Measurements from ENCODE around the gene GPC6.
A peak's percentile ranks its signal among the peaks of the same experiment; 100 is the strongest.

Gene GPC6

DNA sequence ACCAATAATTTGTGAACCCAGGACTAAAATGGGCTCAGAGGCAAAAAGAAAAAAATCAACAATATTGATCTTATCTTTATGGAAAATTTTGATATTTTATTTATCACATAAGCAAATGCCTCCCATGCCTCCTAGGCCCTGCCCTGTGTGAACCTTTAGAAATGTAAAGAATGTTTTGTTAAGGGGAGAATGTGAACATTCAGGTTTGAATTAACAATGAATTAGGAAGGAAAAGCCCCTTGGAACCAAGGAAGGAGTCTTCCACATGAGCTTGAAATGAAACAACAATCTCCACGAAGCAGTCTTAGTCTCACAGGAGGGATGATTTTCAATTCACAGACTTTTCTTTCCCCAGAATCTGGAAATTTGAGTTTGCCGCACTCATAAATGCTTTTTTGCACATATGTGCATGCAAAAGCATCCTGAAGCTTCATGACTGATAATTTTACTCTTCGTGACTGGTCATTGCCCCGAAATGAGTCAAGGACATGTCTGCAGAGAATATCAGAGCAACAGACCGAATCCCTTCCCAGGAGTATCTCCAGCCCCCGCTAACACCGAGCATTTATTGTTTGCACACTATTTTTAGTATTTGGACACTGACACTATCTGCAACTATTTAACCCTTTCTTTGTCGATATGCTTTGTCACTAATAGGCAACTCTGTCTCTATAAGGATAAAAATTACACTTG lies 1117.7 kb downstream of the GPC6 start:
- DNase-seq, result no peak

DNA sequence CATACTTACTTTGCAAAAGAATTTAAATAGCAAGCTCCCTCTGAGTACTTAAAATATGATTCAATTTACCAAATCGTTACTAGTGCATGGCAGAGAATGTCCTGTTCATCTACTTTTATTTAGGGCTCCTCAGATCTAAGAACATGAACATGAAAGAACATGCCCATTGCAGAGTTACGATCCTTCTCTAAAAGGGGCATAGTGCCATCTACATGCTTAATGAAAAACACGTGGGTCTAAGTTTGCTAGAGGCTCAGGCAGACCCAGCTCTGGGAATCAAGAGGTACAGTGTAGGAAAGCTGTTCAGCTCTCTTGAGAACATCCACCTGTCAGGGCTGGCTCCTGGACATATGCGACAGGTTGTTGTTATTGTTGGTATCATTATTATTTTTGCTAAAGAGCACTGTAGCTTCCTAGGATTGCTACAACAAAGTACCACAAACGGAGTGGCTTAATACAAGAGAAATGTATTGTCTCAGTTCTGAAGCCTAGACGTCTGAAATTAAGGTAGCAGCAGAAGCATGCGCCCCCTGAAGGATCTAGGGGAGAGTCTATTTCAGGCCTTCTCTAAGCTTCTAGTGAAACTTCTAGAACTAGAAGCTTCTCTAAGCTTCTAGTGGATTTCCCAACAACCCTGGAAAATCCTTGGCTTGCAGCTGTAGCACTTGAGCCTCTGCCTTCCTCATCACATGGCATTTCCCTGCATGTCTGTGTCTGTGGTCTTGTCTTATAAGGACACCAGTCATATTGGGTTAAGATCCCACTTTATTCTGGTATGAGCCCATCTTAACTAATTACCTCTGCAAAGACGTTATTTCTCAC lies 1119.0 kb downstream of the GPC6 start:
- DNase-seq, result peak; percentile 48

DNA sequence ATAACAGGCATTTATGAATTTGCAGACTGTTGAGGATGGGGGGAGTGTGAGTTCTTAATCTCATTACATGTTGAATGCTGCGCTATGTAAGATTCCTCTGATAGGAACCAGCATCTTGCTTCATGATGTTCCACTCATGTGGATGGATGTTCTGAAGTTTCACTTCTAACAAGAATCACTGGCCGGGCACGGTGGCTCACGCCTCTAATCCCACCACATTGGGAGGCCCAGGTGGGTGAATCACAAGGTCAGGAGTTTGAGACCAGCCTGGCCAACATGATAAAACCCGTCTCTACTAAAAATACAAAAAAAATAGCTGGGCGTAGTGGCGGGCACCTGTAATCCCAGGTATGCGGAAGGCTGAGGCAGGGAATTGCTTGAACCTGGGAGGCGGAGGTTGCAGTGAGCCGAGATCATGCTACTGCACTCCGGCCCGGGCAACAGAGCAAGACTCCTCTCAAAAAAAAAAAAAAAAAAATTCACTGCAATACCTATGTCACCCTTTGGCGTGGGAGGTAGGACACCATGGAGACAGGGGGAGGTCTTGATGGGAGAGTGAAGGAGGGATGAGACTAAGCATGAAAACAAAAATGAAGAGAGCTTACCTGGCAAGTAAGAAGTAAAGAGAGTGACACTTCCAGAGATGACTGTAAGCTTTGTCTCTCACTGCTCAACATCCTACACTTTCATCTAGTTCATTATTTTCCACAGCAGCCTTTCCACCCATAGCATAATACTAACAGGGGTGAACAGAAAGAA lies 1119.8 kb downstream of the GPC6 start:
- no peak for DNase-seq

DNA sequence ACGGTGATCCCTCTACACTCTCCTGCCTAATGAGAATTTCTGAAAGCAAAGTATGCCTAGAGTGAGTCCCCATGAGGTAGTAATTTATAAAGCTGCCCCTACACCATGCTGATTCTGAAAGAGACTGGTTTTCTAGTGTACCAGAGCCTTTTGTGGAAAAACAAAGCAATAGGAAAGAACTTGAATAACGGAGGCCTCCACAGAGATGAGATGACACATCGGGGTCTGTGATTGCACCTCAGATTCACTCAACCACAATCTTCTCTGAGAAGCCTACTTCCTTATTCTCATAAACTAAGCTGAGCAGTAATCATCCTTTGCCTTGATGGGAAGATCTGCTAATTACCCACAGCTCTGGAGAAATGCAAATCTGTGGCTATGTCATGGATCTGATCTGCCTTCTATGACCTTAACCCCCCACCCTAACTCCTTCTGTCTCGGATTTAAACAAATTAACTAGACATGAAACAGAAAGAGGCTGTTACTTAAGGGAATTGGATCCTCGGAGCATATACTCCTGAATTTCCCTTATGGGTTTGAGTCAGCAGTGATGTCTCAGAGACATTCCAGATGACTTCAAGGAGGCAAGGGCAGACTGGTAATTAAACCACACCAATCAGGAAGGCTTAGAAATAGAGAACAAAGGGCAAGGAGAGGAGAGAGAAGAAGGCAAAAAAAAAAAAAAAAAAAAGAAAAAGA lies 1124.8 kb downstream of the GPC6 start:
- DNase-seq, result no peak

DNA sequence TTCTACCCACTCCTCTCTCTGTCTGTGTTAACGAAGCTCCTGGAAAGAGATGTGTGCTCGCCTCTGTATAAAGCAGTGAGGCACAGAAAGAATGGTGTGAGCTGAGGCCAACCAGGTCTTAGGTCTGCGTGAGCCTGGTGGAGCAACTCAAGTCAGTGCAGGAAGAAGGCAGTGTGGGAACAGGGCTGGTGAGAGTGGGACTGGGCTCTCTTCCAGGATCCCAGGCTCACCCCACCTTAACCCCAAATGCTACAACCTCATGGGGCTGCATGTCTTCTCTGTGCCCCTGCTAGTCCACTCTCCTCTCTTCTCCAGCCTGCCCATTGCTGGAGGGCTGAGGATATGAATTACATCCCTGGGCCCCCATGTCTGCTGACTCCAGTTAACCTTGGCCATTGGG lies 1125.5 kb downstream of the GPC6 start:
- no peak for DNase-seq

DNA sequence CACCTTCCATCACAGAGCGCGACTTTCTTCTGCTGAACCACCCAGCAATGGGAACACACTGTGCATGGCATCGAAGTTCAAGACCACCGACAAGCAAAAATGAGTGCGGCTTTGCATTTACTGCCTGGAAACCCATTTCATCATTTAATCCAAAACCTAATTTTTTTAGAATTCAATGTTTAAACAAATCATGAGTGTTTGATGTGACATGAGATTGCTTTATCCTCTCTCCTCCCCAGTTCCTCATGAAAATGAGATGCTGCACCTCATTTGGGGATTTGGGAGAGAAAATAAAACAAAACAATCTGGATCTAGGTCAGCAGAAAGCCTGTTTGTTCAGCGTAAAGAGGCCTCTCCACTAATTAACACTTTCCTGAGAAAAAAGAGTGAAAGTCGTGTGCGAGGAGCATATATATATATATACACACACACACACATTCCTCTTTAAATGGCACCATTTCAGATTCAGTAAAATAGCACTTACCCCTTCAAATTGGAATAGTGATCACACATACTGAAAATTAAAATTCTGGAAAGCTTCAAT lies 1126.6 kb downstream of the GPC6 start:
- DNase-seq, result no peak

DNA sequence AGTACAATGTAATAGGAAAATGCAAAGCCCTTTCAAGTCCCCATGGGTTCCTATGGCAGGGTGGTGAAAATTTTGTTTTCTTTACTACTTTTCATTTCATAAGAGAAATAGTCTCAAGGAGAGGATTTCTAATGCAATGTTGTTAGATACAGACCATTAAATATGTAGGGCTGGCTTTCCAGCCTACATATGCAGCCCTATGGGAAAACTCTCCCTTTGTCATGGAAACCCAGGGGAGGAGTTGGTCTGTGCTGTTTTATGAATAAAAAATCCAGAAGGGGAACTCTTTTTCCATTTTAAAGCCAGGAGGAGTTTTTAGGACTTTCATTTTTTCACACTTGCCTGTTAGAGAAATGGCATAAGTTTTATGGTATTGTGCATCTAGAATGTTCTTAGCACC lies 1133.3 kb downstream of the GPC6 start:
- no peak for DNase-seq

DNA sequence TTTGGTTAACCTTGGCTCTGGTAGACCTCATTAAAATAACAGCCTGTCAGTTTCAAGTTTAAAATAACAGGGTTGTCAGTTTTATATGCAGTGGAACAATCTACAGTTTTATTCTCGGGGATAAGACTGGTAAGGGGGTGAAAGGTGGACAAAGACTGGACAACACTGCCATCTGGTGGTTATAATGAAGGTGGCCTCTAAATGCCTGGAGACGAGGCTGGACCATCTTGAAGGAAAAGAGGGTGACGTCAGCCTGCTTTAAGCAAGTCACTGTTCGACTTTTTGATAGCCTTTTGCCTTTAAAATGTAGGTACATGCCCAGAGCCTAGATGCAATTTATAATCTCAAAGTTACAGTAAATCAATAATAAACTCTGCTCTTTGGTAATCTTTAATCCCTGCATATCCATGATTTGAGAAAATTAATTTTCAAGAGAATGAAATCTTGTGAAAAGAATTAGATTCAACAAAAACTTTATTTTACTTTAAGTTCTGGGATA lies 1135.9 kb downstream of the GPC6 start:
- DNase-seq, result peak; percentile 74

DNA sequence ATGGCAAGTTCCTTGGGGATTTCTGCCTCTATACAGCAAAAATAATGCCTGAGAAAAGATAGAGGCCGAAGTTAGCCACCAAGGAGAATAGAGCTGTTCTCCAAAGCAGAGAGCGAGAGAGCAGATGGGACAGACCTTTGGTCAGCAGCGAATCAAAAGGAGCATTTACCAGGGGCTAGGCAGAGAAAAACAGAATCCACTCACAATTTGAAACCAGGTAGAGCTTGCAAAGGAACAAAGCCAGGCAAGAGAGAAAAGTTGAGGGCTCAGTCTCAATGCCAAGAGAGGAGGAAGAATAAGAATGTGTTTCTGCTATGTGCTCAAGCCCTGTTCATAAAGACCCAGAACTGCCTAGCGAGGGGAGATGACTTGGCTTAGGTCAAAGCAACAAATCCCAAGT lies 1140.1 kb downstream of the GPC6 start:
- no peak for DNase-seq

DNA sequence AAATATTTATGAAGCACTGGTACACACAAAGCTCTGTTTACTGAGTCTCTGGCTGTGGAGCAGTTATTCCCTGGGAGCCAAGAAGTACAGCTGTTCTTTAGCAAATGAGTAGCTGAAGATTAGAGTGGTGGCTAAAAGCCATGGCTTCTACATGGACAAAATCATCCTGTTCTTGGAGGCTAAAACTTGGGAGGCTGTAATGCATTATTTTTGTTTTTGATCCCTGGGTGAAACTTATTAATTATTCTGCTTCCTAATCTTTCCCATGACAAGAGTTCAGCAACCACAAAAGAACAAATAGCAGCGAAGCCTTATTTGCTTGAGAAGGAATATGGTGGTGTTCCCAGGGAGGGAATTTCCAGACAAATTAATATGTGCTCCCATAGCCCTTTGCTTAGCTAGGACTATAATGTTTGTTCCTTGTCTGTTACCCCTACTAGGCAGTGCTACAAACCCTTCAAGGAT lies 1143.4 kb downstream of the GPC6 start:
- no peak for DNase-seq

DNA sequence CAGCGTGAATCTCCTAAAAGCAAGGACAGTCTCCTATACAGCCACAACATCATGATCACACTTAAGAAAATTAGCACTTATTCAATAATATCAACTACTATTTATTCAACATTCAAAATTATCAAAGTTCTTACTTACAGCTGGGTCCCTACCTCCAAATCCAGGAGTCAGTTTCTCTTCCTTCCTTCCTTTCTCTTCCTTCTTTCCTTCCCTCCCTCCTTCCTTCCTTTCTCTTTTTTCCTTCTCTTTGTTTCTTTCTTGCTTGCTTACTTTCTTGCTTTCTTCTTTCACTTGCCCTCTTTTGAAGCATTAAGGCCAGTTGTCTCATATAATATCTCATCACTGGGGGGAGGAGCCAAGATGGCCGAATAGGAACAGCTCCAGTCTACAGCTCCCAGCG lies 1145.2 kb downstream of the GPC6 start:
- DNase-seq, result no peak

DNA sequence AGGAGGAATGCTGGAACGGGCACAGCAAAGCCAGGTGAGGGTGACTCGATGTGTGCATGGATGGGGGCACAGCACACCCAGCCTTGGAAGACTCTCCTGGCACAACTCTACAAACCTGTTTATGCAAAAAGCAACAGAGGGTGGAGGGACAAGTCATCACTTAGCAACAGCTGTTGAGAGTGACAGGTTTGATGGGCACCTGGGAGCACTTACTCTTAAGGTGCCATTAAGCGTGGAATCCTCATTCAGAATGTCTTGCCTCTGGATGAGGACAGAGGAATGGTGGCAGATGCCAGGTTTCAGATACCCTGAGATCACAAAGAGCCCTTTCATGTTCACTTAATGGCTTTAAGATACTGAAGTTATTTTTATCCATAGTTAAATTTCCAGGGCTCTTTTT lies 1155.9 kb downstream of the GPC6 start:
- no peak for DNase-seq

DNA sequence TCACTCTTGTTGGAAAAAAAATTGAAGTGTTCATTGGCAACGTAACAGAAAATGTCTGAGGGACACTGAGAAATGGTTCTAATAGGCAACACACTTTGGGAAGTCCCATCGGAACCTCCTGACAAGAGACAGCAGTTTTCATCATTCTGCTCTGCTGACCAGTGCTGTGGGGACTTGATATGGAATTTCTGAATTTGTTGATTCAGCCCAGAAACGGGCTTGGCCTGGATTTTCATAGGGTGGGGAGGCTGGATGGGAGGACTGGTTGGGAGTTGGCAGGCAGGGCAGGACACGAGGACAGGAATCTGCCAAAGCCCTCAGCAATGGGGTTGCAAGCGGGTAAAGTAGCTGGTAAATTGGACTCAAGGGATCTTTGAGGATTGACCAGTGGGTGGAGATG lies 1156.4 kb downstream of the GPC6 start:
- no peak for DNase-seq

DNA sequence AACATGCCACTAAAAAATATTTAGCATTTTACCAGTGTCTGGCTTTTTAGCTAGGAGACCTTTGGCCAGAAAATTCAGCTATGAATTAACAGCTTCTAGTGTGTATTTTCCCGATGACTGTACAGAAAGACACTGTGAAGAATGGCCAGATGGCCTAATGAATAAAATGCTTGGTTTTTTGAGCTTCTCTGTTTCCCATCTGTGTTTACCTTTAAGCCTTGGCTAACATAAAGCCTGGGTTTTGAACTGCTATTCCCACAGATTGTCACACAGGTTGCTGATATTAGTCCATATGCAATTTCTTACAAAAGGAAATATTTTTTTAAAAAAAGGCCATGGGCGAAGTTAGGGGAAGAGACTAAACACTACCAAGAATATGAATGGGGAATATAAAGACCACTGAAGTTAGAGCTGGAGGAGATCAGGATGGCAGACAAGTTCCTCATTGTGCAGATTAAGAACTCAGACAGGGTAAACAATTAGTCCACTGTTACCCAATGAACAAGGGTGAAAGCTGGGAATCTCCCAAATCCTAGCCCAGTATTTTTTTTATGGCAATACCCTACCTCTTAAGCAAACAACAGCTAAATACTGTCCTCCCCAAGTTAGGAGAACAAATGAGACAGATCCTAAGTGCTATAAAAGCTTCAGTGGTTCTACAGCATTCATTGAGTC lies 1157.8 kb downstream of the GPC6 start:
- DNase-seq, result no peak

DNA sequence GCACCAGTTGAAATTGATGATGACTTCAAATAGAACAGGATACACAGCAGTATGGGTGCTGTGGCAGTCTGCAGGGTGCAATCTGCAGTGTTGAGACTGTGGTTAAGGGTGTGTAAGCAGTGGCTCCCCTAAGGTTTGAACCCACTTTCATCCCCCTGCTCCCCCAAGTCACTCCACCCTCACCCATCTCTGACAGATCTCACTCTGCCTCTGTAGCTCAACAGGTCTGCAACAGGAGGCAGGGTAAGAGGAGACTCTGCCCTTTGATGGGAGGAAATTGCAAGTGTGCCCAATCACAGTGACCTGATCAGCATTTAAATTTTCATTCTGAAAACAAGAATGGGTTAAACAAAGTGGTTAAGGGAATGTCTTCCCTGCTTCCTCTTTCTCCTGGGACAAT lies 1160.4 kb downstream of the GPC6 start:
- DNase-seq, result no peak

DNA sequence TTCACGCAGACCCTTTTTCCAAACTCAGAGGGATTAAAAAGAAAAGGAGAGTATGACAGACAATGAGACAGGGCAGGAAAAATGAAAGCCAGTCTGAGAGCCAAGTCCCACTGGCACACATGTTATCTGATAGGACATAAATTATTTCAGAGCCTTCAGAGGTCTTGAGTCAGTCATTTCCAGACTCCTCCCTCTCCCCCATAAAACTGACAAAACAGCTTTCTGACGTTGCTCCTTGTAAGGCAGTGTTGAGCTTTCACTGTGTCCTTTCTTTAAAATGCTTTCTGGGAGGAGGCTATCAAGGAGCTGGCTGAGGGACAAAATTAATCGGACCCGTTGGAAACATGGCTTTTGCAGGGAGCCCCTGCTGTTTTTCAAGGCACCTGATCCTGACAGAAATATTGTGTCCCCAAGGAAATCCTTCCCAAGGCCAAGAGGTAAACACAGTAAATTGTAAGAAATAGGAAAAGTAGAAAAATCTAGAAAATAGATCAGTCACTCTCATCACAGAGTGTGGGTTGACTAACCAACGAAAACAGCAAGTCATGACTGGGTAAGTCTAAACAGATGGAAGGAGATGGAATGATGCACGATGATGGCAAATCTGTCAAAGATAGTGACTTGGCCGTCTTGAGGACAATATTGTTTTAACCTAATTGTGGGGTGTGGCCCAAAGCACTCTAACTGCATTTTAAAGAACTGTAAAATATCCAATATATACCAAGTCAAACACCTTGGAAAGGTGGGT lies 1163.2 kb downstream of the GPC6 start:
- no peak for DNase-seq

DNA sequence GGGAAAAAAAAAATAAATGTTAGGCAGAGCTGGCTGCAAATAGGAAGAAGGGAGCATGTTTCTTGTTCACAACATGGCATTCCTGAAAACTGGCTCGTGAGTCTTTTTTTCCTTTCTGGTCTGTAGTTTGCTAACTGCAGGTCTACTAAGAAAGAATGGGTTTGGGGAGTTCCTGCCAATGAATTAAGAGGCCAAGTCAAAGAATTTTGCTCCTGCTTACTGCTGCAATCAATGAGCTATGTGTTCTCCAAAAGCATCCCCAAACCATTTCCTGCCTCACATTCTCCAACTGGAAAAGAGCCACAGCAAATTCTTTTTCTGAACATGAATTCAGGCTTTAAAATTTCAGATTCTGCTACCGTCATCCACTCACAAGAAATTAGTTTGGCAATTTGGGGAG lies 1164.3 kb downstream of the GPC6 start:
- DNase-seq, result no peak

DNA sequence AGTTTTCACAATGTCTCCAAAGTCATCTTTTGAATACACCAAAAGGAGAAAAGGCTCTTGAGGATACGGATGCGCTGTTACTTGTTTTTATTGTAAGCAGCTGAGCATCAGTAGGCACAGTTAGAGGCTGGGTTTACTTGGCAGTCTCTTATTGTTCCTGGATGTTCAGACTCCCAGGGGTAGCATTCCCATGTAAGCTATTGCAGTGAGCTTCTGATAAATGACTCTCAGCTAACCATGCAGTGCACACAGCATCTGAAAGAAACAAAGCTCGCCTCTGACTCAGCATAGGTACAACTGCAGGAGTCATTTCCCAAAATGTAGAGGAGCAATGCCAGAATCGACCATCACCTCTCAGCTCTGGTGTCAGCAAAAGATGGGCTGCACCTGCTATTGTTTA lies 1168.1 kb downstream of the GPC6 start:
- no peak for DNase-seq

DNA sequence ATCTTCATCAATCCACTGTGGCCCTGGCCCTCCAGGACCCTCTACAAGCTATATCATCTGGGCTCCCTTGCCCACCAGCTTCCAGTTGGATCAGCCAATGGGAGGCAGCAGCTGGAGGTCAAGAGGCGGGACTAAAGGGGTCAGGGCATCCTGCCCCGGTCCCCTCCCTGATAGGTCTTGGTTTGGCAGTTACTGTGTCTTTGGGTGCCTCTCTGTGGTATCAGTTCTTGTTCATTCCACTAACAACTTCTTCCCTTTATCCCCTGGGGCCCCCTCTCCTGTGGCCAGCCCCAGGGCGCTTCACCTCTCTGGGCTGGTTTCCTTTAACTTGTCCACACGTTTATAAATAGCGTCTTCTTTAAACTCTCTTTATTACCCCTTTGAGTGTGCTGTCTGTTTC lies 1169.3 kb downstream of the GPC6 start:
- no peak for DNase-seq

DNA sequence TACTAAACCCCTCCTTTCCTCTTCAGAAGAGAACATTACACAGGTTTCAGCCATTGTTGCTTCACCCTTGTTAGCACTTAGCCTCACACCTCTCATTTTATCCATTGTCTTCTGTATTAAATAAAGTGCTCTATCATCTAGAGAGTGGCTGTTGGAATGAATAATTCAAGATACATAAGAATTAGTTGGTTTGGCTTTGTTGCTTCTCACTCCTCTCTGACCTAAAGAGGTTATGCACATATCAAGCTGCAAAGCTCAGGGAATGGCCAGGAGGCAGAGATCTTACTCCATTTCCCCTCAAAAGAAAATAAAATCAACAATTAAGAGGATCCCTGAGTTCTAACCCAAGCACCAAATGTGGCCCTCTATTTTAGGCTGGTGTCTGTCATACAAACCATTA lies 1173.2 kb downstream of the GPC6 start:
- DNase-seq, result no peak

DNA sequence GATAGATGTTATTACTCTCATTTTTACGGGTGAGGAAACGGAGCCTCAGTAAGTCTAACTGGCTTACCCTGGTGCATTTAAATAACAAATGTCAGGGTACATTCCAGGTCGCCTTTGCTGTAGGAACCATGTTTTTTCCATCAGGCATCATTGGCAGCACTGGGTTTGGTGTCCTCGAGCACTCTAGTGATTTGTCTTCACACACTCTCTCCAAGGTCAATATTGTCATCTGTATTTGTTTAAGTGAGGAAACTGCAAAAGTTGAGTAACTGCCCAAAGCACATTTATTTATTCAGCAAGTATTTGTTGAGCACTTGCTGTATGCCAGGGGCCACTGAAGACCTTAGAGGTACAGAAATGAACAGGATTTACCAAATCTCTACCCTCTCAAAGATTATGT lies 1174.3 kb downstream of the GPC6 start:
- no peak for DNase-seq

Measured in CD4-positive, alpha-beta T cell treated with Interleukin-21 for 1 hour (primary cell).